Fibroblast of lung (primary cell): ENCODE measurements around the gene ITPR2.

ENCODE experiments used
- CTCF ChIP-seq, 2 donors: IDR thresholded peaks in 1 of 2; conservative IDR thresholded peaks in 1 of 2; 1 replicate in 1 of 2; 2 replicates in 1 of 2; pipeline ENCODE4 v1.5.1; 2011 to 2012; ENCODE audit warnings: low read length in 2 of 2, control low read depth in 1 of 2, inconsistent platforms in 1 of 2, low read depth in 1 of 2, mild to moderate bottlenecking in 1 of 2
- EZH2 ChIP-seq: IDR thresholded peaks from 2 replicates; pipeline ENCODE4 v1.5.1; 2012; ENCODE audit warnings: low read length, control low read depth, mild to moderate bottlenecking; ENCODE audit errors: missing control alignments

GRCh38 chr12:26346736-26347135 is 486.3 kb downstream of the ITPR2 start:
- TF ChIP-seq CTCF (conservative IDR thresholded peaks at IDR 0.05 in 1 of 2, IDR thresholded peaks at IDR 0.05 in 1 of 2; ENCODE audit: low read depth in 1 of 2, low read length in 2 of 2) (no peak), EZH2 (no peak)
